Measurements from ENCODE around the gene PTPN14. TPM values are rescaled to one million over a fixed set of nuclear protein-coding genes. Genes with fewer than 3 reads are reported as not detected.

The PTPN14 gene
- total RNA-seq, 1 experiment from 2014 or later = 88.4 TPM

DNA sequence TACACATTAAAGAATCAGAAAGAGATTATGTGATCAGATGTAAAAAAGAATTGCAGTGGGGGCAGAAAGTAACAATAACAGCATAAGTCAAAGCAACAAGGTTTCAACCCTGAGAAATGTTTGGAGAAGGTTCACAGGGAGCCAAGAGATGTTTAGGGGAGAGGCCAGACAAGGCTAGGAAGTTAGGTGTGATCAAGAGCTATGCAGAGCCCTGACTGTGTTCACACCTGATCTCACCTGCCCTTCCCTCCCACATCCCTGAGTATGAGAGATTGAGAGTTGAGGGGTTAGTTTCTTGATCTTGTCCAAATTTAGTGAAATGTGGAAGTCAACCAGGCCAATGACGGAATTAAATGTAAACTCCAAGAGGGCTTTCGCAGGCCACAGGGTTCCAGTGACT is 10.2 kb downstream of the PTPN14 start:
- DNase-seq (ENCODE audit: low spot score) = no peak
- Mint-ChIP-seq H3K4me3 (no peak overlapping the region), H3K36me3 (peaks cover 2% of the 10 kb centered on the region; the same call in 1 of the 2 replicates), H3K27me3 (ENCODE audit: low read depth) (no peaks in the 10 kb centered on the region), H3K9me3 (no peaks in the 10 kb centered on the region), H3K4me1 (peaks cover 57% of the 10 kb centered on the region), H3K27ac (peak overlapping the region; percentile 12; the same call in 1 of the 2 replicates)
- CTCF ChIA-PET = interaction anchor here (0.6 to 1.3 kb wide), 5 partner anchors 9 to 209 kb away, joined by 3 to 5 read pairs (median 3); no protein-coding TSS in a partner anchor
- TF ChIP-seq SP1 (CRISPR knock-in tag; conservative IDR thresholded peaks at IDR 0.05) (no peak), SOX15 (CRISPR knock-in tag; IDR thresholded peaks at IDR 0.05) (no peak), RELA (CRISPR knock-in tag; IDR thresholded peaks at IDR 0.05; ENCODE audit: borderline replicate concordance) (no peak), MYBL2 (CRISPR knock-in tag; IDR thresholded peaks at IDR 0.05) (no peak), CBFB (CRISPR knock-in tag; IDR thresholded peaks at IDR 0.05; ENCODE audit: low read depth) (no peak), TP53 (CRISPR knock-in tag; IDR thresholded peaks at IDR 0.05) (no peak), ZNF219 (CRISPR knock-in tag; IDR thresholded peaks at IDR 0.05; ENCODE audit: borderline replicate concordance) (no peak), ETV6 (CRISPR knock-in tag; IDR thresholded peaks at IDR 0.05) (no peak), NFATC4 (CRISPR knock-in tag; IDR thresholded peaks at IDR 0.05) (no peak), ATF1 (CRISPR knock-in tag; IDR thresholded peaks at IDR 0.05) (no peak), CREB1 (CRISPR knock-in tag; IDR thresholded peaks at IDR 0.05) (no peak), ZNF423 (CRISPR knock-in tag; IDR thresholded peaks at IDR 0.05) (no peak)
- TF ChIP-seq, protein P1, sequence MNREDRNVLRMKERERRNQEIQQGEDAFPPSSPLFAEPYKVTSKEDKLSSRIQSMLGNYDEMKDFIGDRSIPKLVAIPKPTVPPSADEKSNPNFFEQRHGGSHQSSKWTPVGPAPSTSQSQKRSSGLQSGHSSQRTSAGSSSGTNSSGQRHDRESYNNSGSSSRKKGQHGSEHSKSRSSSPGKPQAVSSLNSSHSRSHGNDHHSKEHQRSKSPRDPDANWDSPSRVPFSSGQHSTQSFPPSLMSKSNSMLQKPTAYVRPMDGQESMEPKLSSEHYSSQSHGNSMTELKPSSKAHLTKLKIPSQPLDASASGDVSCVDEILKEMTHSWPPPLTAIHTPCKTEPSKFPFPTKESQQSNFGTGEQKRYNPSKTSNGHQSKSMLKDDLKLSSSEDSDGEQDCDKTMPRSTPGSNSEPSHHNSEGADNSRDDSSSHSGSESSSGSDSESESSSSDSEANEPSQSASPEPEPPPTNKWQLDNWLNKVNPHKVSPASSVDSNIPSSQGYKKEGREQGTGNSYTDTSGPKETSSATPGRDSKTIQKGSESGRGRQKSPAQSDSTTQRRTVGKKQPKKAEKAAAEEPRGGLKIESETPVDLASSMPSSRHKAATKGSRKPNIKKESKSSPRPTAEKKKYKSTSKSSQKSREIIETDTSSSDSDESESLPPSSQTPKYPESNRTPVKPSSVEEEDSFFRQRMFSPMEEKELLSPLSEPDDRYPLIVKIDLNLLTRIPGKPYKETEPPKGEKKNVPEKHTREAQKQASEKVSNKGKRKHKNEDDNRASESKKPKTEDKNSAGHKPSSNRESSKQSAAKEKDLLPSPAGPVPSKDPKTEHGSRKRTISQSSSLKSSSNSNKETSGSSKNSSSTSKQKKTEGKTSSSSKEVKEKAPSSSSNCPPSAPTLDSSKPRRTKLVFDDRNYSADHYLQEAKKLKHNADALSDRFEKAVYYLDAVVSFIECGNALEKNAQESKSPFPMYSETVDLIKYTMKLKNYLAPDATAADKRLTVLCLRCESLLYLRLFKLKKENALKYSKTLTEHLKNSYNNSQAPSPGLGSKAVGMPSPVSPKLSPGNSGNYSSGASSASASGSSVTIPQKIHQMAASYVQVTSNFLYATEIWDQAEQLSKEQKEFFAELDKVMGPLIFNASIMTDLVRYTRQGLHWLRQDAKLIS (CRISPR knock-in tag; IDR thresholded peaks at IDR 0.05; ENCODE audit: borderline replicate concordance) = no peak
- TF ChIP-seq, protein P2, sequence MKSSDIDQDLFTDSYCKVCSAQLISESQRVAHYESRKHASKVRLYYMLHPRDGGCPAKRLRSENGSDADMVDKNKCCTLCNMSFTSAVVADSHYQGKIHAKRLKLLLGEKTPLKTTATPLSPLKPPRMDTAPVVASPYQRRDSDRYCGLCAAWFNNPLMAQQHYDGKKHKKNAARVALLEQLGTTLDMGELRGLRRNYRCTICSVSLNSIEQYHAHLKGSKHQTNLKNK (CRISPR knock-in tag; IDR thresholded peaks at IDR 0.05) = no peak
- TF ChIP-seq, protein P3, sequence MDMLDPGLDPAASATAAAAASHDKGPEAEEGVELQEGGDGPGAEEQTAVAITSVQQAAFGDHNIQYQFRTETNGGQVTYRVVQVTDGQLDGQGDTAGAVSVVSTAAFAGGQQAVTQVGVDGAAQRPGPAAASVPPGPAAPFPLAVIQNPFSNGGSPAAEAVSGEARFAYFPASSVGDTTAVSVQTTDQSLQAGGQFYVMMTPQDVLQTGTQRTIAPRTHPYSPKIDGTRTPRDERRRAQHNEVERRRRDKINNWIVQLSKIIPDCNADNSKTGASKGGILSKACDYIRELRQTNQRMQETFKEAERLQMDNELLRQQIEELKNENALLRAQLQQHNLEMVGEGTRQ (CRISPR knock-in tag; IDR thresholded peaks at IDR 0.05) = no peak
- TF ChIP-seq, protein P4, sequence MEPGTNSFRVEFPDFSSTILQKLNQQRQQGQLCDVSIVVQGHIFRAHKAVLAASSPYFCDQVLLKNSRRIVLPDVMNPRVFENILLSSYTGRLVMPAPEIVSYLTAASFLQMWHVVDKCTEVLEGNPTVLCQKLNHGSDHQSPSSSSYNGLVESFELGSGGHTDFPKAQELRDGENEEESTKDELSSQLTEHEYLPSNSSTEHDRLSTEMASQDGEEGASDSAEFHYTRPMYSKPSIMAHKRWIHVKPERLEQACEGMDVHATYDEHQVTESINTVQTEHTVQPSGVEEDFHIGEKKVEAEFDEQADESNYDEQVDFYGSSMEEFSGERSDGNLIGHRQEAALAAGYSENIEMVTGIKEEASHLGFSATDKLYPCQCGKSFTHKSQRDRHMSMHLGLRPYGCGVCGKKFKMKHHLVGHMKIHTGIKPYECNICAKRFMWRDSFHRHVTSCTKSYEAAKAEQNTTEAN (CRISPR knock-in tag; IDR thresholded peaks at IDR 0.05) = no peak
- TF ChIP-seq, protein P5, sequence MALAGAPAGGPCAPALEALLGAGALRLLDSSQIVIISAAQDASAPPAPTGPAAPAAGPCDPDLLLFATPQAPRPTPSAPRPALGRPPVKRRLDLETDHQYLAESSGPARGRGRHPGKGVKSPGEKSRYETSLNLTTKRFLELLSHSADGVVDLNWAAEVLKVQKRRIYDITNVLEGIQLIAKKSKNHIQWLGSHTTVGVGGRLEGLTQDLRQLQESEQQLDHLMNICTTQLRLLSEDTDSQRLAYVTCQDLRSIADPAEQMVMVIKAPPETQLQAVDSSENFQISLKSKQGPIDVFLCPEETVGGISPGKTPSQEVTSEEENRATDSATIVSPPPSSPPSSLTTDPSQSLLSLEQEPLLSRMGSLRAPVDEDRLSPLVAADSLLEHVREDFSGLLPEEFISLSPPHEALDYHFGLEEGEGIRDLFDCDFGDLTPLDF (CRISPR knock-in tag; IDR thresholded peaks at IDR 0.05) = no peak
- TF ChIP-seq, protein P6, sequence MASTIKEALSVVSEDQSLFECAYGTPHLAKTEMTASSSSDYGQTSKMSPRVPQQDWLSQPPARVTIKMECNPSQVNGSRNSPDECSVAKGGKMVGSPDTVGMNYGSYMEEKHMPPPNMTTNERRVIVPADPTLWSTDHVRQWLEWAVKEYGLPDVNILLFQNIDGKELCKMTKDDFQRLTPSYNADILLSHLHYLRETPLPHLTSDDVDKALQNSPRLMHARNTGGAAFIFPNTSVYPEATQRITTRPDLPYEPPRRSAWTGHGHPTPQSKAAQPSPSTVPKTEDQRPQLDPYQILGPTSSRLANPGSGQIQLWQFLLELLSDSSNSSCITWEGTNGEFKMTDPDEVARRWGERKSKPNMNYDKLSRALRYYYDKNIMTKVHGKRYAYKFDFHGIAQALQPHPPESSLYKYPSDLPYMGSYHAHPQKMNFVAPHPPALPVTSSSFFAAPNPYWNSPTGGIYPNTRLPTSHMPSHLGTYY (CRISPR knock-in tag; IDR thresholded peaks at IDR 0.05) = no peak
- no peak for ATAC-seq
- POLR2A ChIA-PET = interaction anchor here (3.5 kb wide), 1 partner anchor 10 kb away, joined by 30 read pairs; the partner anchor contains the start of gene PTPN14
